ENCODE results near the gene EEPD1.

Gene EEPD1

GRCh38 chr7:36262309-36263094, 109.4 kb downstream of the EEPD1 start:
- DNase-seq = no peak

- no peak for DNase-seq
Measured at GRCh38 chr7:36263095-36263484, 110.0 kb downstream of the EEPD1 start.

DNA sequence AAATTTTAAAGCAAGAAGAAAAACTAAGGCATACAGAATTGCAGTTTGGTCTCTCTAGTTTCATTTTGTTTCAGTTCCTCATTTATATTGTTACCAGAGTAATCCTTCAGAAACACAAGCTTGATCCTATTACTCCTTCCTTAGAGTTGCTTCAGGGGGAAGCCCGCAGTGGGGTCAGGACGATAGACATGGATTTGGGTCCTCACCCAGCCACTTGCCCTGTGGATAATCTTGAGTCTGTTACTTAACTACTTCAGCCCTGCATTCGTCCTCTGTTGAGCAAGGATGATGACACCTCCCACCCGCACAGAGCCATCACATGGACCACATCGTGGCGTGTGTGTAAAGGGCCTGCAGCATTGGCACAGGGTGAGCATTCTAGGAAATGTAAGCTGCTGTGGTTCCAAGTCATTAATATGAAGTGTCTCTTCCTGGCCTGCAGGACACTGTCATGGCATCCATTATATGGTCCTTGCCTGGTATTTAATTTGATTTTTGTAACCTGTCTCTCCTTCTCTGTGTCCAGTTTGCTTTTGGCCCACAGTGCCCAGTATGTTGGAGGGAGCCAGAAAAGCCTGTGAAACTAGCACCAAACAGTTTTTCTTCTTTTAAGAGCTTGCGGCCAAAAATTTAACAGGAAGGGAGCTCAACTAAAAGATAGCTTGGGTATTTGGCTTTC, 111.2 kb downstream of the EEPD1 start:
- DNase-seq = no peak

DNA sequence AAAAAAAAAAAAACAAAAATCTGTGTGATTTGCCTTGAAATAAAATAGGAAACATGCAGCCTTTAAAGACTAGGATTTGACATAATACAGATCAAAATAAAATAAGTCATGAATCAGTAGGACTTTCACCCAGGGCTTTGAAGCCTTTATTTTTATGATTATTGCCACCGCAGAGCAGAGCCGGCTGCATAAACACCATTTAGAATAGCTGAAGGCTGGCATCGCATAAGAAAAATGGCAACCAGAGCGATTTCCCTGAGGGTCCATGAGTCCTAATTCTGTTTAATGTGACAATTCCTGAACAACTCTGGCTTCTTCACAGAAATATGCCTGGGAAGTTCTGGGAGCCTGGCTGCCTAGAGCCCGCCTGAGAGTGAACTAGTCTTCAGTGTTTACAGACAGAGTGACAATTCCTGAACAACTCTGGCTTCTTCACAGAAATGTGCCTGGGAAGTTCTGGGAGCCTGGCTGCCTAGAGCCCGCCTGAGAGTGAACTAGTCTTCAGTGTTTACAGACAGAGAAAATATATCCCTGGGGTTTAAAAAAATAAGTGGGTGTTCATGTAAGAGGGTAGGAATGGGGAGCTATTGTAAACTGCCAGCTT, 112.0 kb downstream of the EEPD1 start:
- no peak for DNase-seq

DNA sequence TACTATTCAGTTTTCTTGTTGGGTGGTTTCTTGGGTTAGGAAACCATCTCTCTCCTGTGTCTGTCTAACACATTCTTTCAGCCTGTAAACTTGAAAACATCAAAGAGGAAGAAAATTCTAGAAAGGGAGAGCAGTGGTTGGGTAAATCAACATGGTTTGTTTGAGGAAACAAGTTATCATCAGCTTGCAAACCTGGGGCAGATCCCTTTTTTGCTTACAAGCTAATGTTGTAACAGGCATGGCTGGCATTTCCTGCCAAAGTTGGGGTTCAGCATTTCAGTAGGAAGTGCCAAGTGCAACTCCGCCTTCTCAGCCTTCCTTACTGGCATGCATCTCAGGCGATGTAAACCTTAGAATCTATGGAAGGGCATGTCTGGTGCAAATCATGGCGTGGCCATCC, 112.6 kb downstream of the EEPD1 start:
- no peak for DNase-seq

GRCh38 chr7:36266190-36266589, 113.1 kb downstream of the EEPD1 start:
- DNase-seq = no peak

- DNase-seq = no peak
Measured at GRCh38 chr7:36266683-36267082, 113.6 kb downstream of the EEPD1 start.

GRCh38 chr7:36272211-36272566, 119.1 kb downstream of the EEPD1 start:
- DNase-seq = no peak

- DNase-seq = no peak
Measured at GRCh38 chr7:36272567-36273269, 119.7 kb downstream of the EEPD1 start.

- DNase-seq = no peak
Measured at GRCh38 chr7:36273836-36274235, 120.8 kb downstream of the EEPD1 start.

GRCh38 chr7:36275735-36276284, 122.8 kb downstream of the EEPD1 start:
- DNase-seq = no peak

DNA sequence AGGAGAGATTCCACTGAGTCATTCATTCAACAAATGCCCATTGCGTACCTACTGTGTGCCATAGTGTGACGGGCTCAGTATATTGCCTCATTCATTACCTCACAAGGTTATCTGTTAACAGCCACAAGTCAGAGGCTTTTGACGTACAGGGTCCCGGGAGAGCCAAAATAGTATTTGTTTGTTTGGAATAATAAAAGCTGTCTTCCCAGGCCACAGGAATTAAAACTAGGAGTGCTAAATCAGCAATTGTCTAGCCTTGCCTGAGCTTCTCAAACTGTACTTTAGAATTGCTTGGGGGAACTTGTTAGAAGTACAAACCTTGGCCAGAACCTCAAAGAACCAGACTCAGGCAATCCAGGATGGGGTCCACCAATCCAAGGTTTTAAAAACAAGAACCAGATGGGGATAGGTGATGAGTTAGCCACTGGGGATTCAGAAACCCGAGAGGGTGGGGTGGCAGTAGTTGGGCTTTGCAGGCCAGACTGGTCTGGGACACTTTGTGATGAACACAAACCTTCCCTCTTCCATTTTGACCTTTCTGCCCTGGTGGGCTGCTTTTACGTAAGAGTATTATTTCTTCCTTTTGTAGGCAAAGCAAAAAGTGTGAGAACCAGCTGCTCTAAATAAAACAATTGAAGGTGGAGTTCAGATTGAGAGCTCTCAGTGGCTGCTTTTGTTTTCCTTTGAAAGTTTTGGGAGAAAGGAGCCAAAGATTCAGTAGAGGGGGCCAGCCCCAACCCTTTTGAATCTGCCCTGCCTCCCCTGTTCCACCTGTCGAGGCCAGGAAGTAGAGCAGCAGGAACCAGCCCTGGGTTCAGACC, 123.6 kb downstream of the EEPD1 start:
- no peak for DNase-seq

DNA sequence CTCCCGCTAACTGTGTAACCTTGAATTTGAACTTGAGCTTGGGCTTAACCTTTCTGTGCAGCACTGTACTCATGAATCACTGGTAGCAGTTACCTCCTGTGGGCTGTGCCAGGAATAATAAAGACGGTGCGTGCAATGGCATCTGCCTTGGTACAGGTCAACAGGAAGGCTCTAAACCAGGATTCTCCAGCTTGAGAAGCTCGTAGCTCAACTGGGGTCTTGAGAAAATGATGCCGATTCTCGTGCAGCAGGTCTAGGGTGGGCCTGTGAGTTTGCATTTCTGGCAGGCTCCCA, 124.1 kb downstream of the EEPD1 start:
- no peak for DNase-seq

DNA sequence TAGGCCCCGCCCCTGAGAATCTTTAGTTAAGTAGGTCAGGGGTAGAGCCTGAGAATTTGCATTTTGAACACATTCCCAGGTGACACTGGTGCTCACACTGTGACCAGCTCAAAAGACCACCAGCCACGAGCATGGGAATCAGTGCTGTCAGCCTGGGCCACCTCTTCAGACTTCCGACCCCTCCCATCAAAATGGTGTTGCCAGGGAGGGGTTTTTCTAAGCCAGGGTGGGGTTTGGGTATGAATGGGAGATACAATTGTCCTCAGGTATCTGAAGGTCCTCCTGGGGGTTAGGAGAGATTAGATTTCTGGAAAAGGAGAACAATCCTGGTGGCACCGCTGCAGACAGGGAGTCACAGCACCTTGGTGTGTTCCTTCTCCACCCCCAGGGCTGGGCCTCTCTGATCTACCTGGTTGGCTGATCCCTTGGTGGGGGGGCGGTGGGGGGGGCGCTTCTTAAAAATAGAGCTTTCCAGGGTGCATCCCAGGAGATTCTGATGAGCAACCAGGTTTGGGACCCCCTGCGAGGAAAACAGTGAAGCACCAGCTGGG, 125.1 kb downstream of the EEPD1 start:
- DNase-seq = no peak

DNA sequence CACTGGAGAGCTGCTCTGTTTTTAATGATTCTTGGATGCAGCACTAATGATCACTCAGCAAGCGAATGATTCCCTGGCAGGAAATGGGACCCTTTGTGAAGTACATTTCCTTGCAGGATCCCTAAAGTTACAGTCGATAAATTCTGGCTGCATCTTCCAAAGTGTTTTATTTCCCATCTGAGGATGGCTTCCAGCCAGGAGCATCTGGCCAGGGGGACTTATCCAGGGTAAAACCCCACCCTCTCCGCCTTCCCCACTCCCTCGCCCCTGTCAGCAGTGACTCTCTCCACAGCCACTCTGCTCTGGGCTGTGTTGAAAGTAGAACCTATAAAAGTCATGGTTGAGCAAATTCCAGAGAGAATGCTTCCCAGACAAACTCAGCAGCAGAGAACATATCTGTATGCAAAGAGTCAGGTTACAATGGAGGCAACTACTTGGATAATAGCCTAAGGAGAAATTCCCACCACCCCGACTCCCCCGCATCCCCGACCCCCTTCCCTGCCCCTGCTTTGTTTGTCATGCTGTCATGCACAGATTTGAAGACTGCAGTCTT, 125.6 kb downstream of the EEPD1 start:
- DNase-seq = no peak

DNA sequence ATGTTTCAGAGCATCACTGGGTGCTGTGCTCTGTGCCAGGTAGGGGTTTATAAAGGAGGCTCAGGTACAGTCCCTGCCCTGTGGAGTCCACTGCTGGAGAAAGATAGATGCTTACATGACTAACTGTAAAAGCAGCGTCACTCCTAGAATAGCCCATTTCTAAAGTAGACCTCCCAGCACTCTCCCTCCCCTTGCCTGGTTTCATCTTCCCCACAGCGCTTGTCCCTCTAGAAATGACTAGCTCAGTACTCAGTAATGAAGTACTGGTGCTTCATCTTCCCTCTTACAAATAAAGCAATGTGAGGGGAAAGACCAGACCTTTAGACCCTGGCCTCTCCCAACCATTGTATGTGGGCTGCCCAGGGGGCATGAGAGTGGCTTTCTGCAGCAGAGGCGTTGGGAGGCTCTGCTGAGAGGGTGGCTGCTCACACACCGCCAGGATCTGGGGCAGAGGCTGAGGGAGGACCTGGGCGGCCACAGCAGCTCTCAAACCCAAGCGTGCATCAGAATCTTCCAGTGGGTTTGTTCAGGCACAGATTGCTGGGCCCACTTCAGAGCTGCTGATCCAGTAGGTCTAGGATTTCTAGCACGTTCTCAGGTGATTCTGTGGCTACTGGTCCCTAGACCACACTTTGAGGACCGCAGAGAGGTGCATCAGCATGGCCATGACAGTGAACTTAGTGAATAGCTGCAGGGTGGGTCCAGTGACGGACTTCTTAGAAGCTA, 126.3 kb downstream of the EEPD1 start:
- no peak for DNase-seq

GRCh38 chr7:36279926-36280315, 126.9 kb downstream of the EEPD1 start:
- no peak for DNase-seq

GRCh38 chr7:36280840-36281812, 128.1 kb downstream of the EEPD1 start:
- no peak for DNase-seq

DNA sequence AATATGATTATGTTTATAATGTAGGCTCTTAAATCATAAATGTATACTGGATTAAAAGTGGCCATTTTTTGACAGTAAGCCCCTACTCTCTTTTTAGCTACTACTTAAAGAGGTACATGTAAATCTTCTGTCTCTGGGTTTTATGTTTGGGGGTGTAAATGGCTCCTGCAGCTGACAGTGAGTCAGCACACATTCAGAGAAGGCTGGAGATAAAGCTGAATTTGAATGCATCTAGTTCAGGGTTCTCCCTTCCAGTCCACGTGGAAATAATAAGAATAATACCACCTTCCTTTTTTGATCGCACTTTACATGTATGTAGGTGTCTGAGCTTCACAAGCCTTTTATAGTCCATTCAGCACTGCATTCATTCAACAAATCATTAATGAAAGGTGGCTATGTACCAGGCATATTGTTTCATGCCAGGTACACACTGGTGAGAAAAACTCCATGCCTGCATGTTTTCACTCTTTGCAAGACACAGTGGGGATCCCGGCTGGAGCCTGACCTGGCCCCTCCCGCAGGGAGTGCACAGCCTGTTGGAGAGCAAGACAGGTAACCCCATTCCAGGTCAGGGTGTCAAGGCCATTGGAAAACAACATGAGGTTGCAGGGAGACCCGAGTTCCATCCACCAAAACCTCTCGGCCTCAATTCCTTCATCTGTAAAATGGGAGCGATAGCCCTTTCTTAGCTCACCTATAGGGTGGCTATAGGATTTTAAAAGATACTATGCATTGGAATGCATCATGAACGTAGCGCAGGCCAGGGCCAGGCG, 129.1 kb downstream of the EEPD1 start:
- DNase-seq = no peak

Data from effector CD8-positive, alpha-beta T cell (primary cell).